ENCODE data around the gene FOXA3. TPM values are rescaled to one million over a fixed set of nuclear protein-coding genes. Genes with fewer than 3 reads are reported as not detected.

Gene FOXA3
- total and polyA plus RNA-seq, 8 donors, result 7.6 to 65.8 (median 18.9) TPM

DNA sequence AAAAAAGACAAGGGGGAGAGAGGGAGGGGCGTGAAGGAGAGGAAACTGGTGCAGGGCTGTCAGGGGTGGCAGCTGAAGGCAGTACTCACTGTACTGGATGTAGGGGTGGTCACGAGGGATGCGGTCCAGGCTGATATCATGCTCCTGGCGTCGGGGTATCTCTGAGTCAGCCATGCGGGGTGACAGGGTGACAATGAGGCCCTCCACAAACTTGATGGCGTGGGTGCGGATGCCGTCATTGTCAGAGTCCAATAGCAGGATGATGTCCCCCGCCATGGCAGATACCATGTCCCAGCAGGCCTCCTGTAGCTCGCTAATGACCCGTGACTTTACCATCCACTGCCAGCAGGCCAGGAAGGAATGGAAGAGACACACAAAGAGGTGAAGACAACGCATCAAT lies 16.5 kb upstream of the FOXA3 start:
- H3K27me3 ChIP-seq, result no peaks in the 10 kb centered on the region
- WGBS, 5 donors, result 92 to 96% (median 93%) methylated on average over 13 of the region's 13 CpGs
- H3K4me1 ChIP-seq, result no peaks in the 10 kb centered on the region
- peaks cover 82 to 100% (median 100%) of the 10 kb centered on the region in 4 donors for H3K36me3 ChIP-seq
- no peak for DNase-seq
- intact Hi-C loops (cut with DNase I; ENCODE audit: low total_unique reads), result no loop called here
- TF ChIP-seq EP300 (IDR thresholded peaks at IDR 0.05), result no peak
- TF ChIP-seq POLR2A (IDR thresholded peaks at IDR 0.05), result no peak
- TF ChIP-seq POLR2AphosphoS5 (IDR thresholded peaks at IDR 0.05), result no peak
- no peak for TF ChIP-seq CTCF (IDR thresholded peaks at IDR 0.05)
- H3K27ac ChIP-seq, result no peak overlapping the region
- no peak overlapping the region for H3K4me3 ChIP-seq
- no peaks in the 10 kb centered on the region for H3K9me3 ChIP-seq

GRCh38 chr19:45848922-45849321 lies 15.2 kb upstream of the FOXA3 start:
- WGBS, 5 donors, result 87 to 98% (median 90%) methylated on average over 4 of the region's 4 CpGs
- peaks cover 77 to 100% (median 100%) of the 10 kb centered on the region in 4 donors for H3K36me3 ChIP-seq
- intact Hi-C loops (cut with DNase I; ENCODE audit: low total_unique reads), result no loop called here

GRCh38 chr19:45852145-45852750 lies 11.9 kb upstream of the FOXA3 start:
- TF ChIP-seq CTCF (IDR thresholded peaks at IDR 0.05) (no peak), POLR2AphosphoS5 (IDR thresholded peaks at IDR 0.05) (no peak)
- DNase-seq, result no peak
- Histone ChIP-seq H3K4me3 (no peak overlapping the region), H3K9me3 (no peaks in the 10 kb centered on the region), H3K36me3 (peaks cover 59 to 98% (median 95%) of the 10 kb centered on the region in 4 donors), H3K27me3 (no peaks in the 10 kb centered on the region), H3K27ac (no peak overlapping the region), H3K4me1 (no peaks in the 10 kb centered on the region)
- intact Hi-C loops (cut with DNase I; ENCODE audit: low total_unique reads), result no loop called here
- WGBS, 5 donors, result 89 to 97% (median 94%) methylated on average over 10 of the region's 10 CpGs

More at GRCh38 chr19:45848922-45849321, 15.2 kb upstream of the FOXA3 start:
- TF ChIP-seq POLR2AphosphoS5 (IDR thresholded peaks at IDR 0.05), result no peak
- no peak for TF ChIP-seq CTCF (IDR thresholded peaks at IDR 0.05)
- TF ChIP-seq EP300 (IDR thresholded peaks at IDR 0.05), result no peak
- no peak for TF ChIP-seq POLR2A (IDR thresholded peaks at IDR 0.05)
- Histone ChIP-seq H3K27me3 (no peaks in the 10 kb centered on the region), H3K4me3 (no peak overlapping the region), H3K9me3 (no peaks in the 10 kb centered on the region), H3K27ac (no peak overlapping the region), H3K4me1 (no peaks in the 10 kb centered on the region)
- DNase-seq, result no peak

- no peak for DNase-seq
- Histone ChIP-seq H3K9me3 (no peaks in the 10 kb centered on the region), H3K4me3 (no peak overlapping the region), H3K36me3 (peaks cover 53 to 91% (median 90%) of the 10 kb centered on the region in 4 donors), H3K4me1 (no peaks in the 10 kb centered on the region), H3K27me3 (no peaks in the 10 kb centered on the region), H3K27ac (no peak overlapping the region)
- 79 to 93% (median 82%) methylated on average over 2 to 7 of the region's 7 CpGs for WGBS, 5 donors
- no peak for TF ChIP-seq POLR2AphosphoS5 (IDR thresholded peaks at IDR 0.05)
- TF ChIP-seq POLR2A (IDR thresholded peaks at IDR 0.05), result no peak
- TF ChIP-seq EP300 (IDR thresholded peaks at IDR 0.05), result no peak
- TF ChIP-seq CTCF (IDR thresholded peaks at IDR 0.05), result no peak
- intact Hi-C loops (cut with DNase I; ENCODE audit: low total_unique reads), result no loop called here
These were observed 11.1 kb upstream of the FOXA3 start for GRCh38 chr19:45852983-45853382.
